Measurements from ENCODE around the gene COPZ1. TPM values are rescaled to one million over a fixed set of nuclear protein-coding genes. Genes with fewer than 3 reads are reported as not detected.
"Not testable (repeated sequence)": the region's sequence is repeated elsewhere in the genome, so short reads cannot be mapped to it uniquely, and the experiment has no call there.

The COPZ1 gene
- total RNA-seq, 2 donors from 2014 or later, result 119 to 129 TPM

DNA sequence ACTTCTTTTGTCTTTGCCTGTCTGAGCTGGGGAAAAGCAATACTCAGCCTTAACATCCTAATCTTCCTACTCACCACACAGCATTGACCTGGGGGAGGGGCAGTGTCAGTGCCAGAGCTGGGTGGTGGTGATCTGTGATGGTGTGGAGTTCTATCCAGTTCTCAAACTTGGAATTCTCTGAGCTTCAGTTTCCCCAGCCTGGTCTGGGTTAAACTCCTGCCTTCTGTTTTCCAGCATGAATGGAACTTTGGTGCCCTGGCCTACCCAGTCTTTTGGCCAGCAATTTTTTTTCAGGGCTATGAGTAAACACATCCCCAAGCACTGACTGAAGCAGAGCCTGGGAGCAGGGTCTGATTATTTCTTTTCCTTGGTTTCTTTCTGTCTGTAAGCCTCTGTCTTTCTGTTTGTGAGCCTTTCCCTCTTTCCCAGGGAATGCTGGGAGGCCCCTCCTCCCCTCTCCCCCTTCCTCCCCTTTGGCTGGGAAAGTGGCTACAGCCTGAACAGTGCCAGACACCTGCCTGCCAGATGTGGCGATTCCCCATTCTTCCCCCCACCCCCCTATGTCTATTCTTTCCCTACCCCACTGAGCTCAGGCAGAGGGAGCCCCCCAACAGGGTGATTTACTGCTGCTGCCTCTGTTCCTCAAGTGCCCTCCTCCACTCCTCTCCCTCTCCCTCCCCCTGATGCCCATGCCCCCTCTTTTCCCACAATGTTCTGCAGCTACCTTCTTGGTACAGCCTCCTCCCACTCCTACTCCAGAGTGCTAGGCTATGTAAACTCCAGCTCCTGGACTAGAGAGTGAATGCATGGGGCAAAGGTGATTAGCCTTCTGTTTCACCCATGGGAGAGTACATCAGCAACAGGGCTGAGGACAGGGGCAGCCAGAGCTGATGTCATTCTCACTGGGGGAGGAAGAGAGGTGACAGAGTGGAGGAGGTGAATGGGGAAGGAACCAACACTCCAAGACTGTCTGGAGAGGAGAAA lies 28.3 kb downstream of the COPZ1 start:
- intact Hi-C loops (cut with DNase I, micrococcal nuclease), result no loop called here
- no peak for DNase-seq
- ATAC-seq, result peak; percentile 18

DNA sequence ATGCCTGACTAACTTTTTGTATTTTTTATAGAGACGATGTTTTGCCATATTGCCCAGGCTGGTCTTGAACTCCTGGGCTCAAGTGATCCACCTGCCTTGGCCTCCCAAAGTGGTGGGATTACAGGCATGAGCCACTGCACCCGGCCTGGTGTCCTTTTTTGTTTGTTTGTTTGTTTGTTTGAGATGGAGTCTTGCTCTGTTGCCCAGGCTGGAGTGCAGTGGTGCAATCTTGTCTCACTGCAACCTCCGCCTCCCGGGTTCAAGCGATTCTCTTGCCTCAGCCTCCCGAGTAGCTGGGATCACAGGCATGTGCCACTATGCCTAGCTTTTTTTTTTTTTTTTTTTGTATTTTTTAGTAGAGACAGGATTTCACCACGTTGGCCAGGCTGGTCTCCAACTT lies 29.3 kb downstream of the COPZ1 start:
- DNase-seq; ATAC-seq; intact Hi-C loops (cut with DNase I, micrococcal nuclease): not testable (repeated sequence)

DNA sequence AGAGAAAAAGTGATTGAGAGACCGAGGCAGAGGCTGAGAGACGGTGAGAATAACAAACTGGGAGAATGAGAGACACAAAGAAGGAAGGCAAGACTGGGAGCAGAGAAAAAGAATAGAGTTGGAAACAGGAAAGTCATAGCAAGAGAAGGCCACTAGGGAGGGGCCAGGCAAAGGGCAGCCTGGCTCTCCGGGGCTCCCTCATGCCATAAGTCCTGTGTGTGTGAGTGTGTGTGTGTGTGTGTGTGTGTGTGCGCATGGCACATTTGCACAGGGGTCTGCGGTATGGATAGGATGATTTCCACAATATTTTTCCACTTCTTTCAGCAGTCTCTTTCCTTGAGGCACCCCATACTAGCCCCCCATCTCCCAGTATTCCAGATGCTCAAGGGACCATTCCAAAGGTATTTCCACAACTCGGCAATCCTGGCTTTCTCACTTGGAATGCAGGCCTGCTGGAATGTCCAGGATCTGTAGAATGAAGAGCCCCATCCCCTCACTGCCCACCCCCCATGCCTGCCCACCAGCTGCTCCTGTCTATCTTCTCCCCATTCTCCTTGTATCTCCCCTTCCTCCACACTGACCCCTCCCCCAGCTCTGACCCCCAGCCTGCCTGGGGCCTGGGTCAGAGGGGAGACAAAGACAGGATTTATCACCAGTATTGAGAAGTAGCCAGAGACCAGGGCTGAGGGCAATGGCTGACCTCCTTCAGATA lies 30.3 kb downstream of the COPZ1 start:
- no peak for DNase-seq
- ATAC-seq, result no peak
- intact Hi-C loops (cut with DNase I, micrococcal nuclease), result no loop called here

DNA sequence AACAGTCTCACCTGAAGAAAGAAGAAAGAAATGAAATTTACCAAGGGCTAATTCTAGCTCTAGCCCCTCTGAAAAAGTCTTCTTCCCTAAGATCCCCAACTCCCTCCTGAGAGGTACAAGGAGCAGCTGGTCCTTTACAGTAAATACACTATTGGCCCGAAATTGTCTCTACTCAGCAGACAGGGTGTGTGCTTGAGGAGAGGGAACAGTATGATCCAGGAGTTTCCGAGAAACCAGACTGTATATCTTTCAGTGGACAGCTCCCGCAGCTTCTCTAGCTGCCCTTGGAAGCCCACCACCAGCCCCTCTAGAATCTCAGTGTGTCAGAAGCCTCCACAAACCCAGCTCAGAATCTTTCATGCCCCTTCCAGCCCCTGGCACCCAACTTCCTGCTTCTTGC lies 31.3 kb downstream of the COPZ1 start:
- DNase-seq (no peak), ATAC-seq (no peak)
- intact Hi-C loops (cut with DNase I, micrococcal nuclease), result no loop called here

DNA sequence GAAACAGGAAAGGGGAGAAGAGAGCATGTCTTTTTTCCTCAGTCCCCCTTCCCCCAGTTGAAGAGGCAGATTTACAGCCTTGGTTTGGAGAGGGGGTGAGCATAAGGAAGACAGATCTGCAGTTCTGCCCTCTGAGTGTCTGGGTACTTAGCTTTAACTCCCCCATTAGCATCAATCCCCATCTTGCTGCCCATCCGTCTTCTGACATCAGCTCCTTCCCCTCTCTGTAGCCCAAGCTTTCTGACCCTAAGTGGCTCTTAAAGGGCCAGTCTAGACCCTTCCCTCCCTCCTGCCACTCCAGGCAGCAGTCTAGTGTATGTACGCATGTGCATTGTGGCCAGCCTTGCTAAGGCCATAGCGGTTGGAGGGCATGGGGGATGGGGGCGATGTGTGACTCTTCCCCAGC lies 32.0 kb downstream of the COPZ1 start:
- intact Hi-C loops (cut with DNase I, micrococcal nuclease), result no loop called here
- DNase-seq (no peak), ATAC-seq (no peak)

DNA sequence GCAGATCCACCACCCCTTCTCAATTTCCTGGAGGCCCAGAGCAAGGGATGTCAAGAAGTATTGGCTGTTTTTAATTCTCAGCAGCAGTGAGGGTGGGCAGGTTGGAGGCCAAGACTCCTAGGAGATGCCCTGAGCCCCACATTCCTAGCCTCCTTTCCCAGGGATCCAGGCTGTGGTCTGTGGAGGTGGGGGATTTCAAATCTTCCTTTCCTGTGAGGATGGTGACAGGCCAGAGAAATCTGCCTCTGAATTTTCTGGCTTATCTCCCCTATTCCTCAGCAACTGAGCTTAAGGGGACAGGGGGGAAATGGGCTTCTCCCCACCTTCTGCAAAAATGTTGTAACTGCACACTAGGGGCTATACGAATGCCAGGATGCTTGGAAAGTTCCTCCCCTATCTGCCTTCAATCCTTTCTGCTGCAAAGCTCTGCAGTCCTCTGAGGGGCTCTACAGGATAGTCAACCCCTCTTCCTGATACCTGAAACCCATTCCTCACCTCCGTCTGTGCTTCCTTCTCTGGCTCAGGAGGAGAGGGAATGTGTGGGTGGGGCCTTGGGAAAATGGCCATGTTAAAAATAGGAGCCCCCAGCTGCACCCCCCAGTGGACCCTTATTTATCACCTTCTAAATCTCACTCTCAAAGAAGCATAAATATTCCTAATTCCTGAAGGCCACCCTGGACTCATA lies 32.7 kb downstream of the COPZ1 start:
- intact Hi-C loops (cut with DNase I, micrococcal nuclease), result no loop called here
- ATAC-seq, result no peak
- no peak for DNase-seq

DNA sequence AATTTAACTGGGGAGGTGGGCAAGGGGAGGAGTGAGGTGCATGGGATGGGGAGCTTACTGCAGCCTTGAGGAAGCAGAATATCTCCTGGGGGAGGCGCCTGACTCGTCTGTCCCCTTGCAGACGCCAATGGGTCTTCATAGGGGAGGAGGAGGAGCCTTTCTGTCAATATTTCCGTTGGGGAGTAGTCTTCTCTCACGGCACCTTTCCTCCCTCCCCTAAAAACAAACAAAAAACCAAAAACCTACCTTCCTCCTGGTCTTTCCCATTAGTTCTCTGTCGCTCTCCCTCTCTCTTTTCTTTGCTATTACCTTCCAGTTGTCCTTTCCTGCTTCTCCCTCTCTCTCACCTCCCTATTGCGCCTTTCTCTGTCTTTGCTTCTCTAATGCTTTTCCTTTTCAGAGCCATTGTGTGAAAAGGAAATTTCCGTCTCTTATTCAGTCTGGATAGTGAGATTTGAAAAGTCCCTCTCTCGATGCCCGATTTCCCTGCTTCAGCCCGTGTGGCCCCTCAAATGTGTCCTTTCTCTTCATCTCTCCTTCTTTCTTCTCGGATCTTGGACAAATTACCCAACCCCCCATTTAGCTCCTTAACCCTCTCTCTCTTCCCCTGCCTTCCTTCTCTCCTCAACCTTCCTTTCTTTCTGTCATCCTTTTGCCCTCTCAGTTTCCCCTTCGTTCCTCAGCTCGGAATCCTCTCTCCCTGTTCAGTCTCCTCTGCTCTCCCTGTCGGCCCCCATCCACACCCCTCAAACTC lies 33.4 kb downstream of the COPZ1 start:
- ATAC-seq (no peak), DNase-seq (peak; percentile 23 to 54)
- intact Hi-C loops (cut with DNase I, micrococcal nuclease), result no loop called here

DNA sequence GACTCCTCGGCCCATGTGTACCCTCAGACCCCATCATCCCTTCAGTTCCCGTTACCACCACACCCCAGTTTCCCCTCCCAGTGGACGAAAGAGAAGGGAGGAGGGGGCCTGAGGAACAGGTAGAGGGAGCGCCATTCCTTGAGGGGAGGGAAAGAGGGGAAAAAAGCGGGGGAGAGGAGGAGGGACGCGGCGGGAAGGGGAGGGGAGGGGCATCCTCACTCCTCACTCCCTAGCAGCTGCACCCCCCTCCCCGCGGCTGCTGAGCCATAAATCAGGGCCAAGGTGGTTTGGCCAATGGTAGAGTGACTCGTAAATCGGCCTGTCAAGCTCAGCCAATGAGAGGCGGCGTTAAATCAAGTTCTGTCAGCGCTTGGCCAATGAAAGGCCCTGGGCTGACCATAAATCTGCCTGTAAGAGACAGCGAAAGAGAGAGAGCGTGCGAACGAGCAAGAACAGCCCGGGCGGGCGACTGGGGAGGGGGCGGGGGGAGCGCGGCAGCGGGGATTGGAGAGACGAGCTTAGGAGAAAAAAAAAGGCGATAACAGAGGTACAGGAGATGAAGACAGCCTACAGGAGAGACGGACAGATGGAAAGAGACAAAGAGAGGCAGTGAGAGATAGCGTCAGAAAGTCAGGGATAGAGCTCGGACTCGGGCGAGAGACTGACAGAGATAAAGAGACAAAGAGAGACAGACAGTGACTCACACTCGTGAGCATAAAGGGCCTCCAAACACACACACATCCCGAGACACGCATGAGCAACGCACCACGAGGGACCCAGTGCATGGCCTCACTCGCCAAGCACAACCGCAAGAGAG lies 34.2 kb downstream of the COPZ1 start:
- peak; percentile 95 for ATAC-seq
- peak; percentile 94 to 98 for DNase-seq
- intact Hi-C loops (cut with DNase I, micrococcal nuclease), result no loop called here

DNA sequence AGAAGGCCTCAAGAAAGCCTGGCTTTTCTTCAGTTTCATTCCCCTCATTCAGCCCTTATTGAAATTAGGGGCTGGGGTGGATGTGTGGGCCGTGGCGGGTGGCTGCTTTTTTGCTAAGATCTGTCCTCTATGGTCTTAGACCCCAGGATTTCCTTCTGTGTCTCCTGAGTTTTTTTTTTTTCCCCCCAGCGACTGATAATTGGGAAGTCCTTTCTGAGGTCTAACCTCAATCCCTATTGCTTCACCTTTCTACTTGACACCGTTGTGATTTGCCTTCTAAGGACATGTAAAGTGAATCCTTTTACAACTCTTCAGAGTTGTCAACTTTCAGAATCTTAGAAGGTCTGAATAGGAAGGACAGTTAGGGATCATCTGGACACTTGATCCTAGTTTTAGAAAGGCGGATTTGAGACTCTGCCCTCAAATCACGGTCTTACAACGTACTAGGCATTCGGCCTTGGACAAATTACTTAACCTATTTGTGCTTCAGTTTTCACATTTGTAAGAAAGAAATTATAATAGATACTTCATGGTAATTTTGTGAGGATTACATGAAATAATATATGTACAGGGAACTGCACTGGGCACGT lies 34.9 kb downstream of the COPZ1 start:
- ATAC-seq (no peak), DNase-seq (no peak)

DNA sequence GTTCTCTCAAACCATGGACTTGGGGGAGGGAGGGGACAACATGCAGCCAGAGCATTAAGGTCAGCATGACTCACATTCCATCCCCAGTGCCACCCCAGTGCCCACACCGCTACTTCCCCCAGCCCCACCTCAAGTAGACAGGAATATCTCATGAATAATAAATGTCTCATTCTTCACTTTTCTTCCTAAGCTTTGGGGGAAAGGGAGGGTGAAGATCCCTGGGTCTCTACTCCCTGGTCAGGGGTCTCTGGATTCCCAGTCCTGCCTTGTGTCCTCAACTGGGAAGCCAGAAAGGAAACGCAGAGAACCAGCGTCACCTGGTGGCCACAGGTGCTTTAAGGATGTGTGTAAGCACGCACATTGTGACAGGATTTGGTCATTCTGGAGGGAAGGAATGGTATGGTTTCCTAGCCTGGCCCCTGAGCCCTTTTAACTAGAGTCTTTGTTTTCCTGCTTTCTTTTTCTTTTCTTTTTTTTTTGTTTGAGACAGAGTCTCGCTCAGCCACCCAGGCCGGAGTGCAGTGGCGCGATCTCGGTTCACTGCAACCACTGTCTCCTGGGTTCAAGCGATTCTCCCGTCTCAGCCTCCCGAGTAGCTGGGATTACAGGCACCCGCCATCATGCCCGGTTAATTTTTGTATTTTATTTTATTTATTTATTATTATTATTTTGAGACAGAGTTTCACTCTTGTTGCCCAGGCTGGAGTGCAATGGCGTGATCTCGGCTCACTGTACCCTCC lies 36.0 kb downstream of the COPZ1 start:
- DNase-seq, result peak in 1 of 2 donors; percentile 91
- peak; percentile 36 for ATAC-seq
- intact Hi-C loops (cut with DNase I, micrococcal nuclease), result loop anchor here in 1 of 2 donors (5.0 to 10.0 kb wide), 2 partner anchors 64 to 136 kb away; no protein-coding TSS in a partner anchor

More for the DNA sequence above, 34.9 kb downstream of the COPZ1 start:
- intact Hi-C loops (cut with DNase I, micrococcal nuclease), result loop anchor here in 1 of 2 donors (5.0 to 10.0 kb wide), 2 partner anchors 63 to 135 kb away; no protein-coding TSS in a partner anchor

DNA sequence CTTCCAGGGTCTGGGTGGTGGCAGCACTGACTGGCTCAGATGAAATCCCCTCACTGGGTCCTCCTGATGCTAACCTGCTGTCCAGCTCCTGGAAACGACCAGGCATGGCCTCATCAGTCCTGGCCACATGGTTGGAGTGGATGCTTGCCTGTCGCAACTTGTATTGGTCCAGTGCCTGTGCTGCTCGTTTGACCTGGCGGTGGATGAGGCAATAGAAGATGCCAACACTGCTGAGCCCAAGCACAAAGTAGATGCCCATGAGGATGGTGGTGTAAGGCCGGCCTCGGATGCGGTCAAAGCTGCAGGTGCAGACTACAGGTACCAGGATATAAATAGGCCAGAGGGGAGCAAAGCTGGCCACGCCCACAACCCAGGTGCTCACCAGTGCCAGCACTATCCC lies 38.1 kb downstream of the COPZ1 start:
- DNase-seq, result no peak
- no peak for ATAC-seq
- intact Hi-C loops (cut with DNase I, micrococcal nuclease), result loop anchor here in 1 of 2 donors (5.0 to 10.0 kb wide), 2 partner anchors 66 to 138 kb away; no protein-coding TSS in a partner anchor

DNA sequence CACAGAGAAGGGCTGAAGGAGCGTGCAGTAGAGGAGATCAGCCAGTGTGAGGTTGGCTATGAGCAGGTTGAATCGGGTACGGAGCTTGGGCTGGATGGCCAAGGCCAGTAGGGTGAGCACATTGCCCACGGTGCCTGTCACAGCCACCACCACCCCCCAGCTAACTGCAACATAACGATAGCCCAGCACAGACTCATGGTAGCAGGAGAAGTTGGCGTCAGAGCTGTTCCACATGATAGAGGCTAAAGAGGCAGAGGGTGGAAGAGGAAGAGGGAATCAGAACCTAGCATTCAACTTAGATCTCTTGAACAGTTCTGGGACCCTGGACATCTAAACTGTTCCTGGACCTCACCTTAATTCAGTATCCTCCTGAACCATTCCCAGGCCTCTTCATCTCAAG lies 38.7 kb downstream of the COPZ1 start:
- intact Hi-C loops (cut with DNase I, micrococcal nuclease), result loop anchor here in 1 of 2 donors (5.0 to 10.0 kb wide), 2 partner anchors 66 to 139 kb away; no protein-coding TSS in a partner anchor
- ATAC-seq, result no peak
- DNase-seq, result no peak

DNA sequence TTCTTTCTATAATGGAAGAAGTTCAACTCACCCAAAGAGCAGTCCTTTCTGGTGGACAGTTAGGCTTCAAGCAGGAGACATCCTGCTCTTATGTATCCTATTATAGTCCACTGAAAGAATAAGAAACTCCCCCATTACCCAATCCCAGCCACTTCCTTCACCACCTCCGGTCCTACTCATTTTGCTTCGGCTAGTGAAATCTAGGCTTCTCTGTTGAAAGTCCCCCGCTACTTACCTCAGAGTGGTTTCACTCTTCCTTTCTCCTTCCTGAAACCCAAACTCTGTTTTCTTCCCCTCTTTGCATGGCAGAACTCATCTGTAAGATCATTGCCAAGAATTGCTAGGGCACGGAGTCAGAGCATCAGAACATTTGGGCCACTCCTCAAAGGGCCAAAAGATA lies 39.5 kb downstream of the COPZ1 start, which contains the start of gene GPR84:
TSS of gene GPR84 (minus strand) at position 74 of the 400 bp plus-strand sequence. CDS start 635 bp downstream, outside the sequence.
- DNase-seq, result no peak
- no peak for ATAC-seq
- intact Hi-C loops (cut with DNase I, micrococcal nuclease), result loop anchor here in 1 of 2 donors (5.0 to 10.0 kb wide), 2 partner anchors 67 to 140 kb away; no protein-coding TSS in a partner anchor

DNA sequence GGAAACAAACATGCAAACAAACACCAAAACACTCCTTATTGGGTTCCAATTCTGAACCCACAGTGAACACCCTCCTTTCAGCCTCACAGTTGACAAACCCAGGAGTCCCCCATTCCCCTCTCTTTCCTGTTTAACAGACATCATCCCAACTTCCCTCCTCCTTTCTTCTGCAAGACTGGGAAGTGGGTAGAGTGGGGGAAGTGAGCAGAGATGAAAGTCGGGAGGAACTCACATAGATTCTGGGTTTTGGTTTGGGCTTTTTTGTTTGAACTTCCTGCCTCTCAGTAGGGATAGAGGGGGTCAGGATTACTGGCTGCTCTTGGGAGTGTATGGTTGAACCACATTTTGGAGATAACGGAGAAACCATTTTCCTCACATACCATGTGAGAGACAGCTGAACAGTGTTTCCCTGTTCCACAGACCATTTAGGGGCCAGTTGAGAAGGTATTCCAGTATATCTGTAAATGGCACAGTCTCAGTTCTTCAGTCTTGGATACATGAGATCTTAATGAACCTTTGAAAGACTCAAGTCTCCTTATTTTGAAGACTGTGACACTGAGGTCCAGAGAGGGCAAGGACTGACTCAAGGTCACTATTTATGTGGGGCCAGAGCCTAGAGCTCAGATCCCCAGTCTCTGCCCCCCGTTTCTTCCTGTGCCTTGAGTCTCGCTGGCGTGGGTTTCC lies 43.2 kb downstream of the COPZ1 start:
- ATAC-seq (peak; percentile 8), DNase-seq (no peak)
- intact Hi-C loops (cut with DNase I, micrococcal nuclease), result loop anchor here in 1 of 2 donors (10.0 kb wide), 1 partner anchor 143 kb away; no protein-coding TSS in a partner anchor
